ENCODE results near the gene VPS13D. TPM values are rescaled to one million over a fixed set of nuclear protein-coding genes. Genes with fewer than 3 reads are reported as not detected.

The VPS13D gene
- total RNA-seq, 4 donors from 2014 or later = 77.5 to 142 (median 94.4) TPM

GRCh38 chr1:12402159-12402673 lies 172.4 kb downstream of the VPS13D start:
- no peak for TF ChIP-seq CTCF (IDR thresholded peaks at IDR 0.05; ENCODE audit: low read depth)

GRCh38 chr1:12402842-12403241 lies 173.0 kb downstream of the VPS13D start:
- TF ChIP-seq CTCF (IDR thresholded peaks at IDR 0.05; ENCODE audit: low read depth) = no peak

GRCh38 chr1:12404918-12405317 lies 175.1 kb downstream of the VPS13D start:
- no peak for TF ChIP-seq CTCF (IDR thresholded peaks at IDR 0.05; ENCODE audit: low read depth)

GRCh38 chr1:12405325-12406210 lies 175.7 kb downstream of the VPS13D start:
- no peak for TF ChIP-seq CTCF (IDR thresholded peaks at IDR 0.05; ENCODE audit: low read depth)

GRCh38 chr1:12406211-12407021 lies 176.6 kb downstream of the VPS13D start:
- no peak for TF ChIP-seq CTCF (IDR thresholded peaks at IDR 0.05; ENCODE audit: low read depth)

- TF ChIP-seq CTCF (IDR thresholded peaks at IDR 0.05; ENCODE audit: low read depth) = no peak
Measured at GRCh38 chr1:12407050-12407961, 177.5 kb downstream of the VPS13D start.

Data from subcutaneous adipose tissue (tissue), 4 donors.